ENCODE data around the gene DNASE1L3.
"Not testable (repeated sequence)": the region's sequence is repeated elsewhere in the genome, so short reads cannot be mapped to it uniquely, and the experiment has no call there.

Gene DNASE1L3

DNA sequence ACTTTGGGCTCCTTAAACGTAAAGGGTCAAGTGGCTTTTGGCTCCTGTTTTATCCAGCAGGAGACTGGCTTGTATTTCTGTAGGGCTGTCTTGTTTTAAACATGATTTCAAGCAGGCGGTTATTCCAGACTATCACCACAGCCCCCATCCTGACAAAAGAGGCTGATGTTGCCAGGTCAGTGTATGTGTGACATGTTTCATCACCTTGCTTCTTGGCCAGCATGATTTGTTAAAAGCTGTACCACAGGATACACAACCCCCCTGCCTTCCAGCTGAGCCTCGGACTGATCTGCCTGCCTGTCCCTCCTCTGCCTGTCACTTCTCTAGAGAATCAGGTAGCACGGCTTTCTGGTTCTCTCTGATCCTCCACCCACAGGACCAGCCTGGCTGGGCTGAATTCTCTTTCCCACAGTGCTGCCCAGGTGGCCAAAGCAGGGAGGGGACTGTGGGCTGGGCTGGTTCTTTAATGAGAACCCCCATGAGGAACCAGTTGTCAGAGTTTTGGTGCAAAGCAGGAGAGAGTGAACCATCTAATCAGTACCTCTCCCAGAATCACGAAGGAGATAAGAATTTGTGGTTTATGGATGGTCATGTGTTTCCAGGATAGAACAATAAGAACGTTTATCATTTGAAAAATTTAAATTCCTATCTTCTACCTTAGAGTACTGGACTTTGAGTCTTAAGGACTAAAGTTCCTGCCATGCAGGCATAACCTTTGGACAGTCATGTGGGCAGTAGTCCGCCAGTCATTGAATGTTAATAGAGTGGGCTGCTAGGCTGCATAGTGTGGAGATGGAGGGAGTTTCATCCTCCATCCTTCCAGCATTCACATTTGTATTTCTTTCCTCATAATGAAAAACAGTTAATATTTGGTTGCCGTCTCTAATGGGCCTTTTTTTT is 35.6 kb upstream of the DNASE1L3 start:
- peak overlapping the region in 1 of 5 donors; percentile 30 for H3K9ac ChIP-seq (ENCODE audit: low read length in 5 of 5)

GRCh38 chr3:58243976-58244585 is 33.3 kb upstream of the DNASE1L3 start:
- H3K36me3 ChIP-seq (ENCODE audit: control insufficient read depth in 5 of 5, insufficient read depth in 5 of 5, low read length in 5 of 5): no peaks in the 10 kb centered on the region
- no peak overlapping the region for H3K9ac ChIP-seq (ENCODE audit: low read length in 5 of 5)
- no peak overlapping the region for H3K27ac ChIP-seq (ENCODE audit: low read depth, low read length)
- no peaks in the 10 kb centered on the region for H3K27me3 ChIP-seq (ENCODE audit: control insufficient read depth in 5 of 5, insufficient read depth in 4 of 5, low read length in 5 of 5)
- H3K9me3 ChIP-seq (ENCODE audit: control insufficient read depth in 5 of 5, low read length in 5 of 5): no peaks in the 10 kb centered on the region
- peaks cover 0 to 19% (median 3%) of the 10 kb centered on the region in 5 donors for H3K4me1 ChIP-seq (ENCODE audit: control insufficient read depth in 5 of 5, insufficient read depth in 5 of 5, low read length in 5 of 5)
- H3K4me3 ChIP-seq (ENCODE audit: low read depth in 1 of 5, low read length in 5 of 5): no peak overlapping the region

More for the DNA sequence above, 35.6 kb upstream of the DNASE1L3 start:
- no peaks in the 10 kb centered on the region for H3K27me3 ChIP-seq (ENCODE audit: control insufficient read depth in 5 of 5, insufficient read depth in 4 of 5, low read length in 5 of 5)
- no peaks in the 10 kb centered on the region for H3K9me3 ChIP-seq (ENCODE audit: control insufficient read depth in 5 of 5, low read length in 5 of 5)
- no peak overlapping the region for H3K27ac ChIP-seq (ENCODE audit: low read depth, low read length)
- peaks cover 0 to 20% (median 11%) of the 10 kb centered on the region in 5 donors for H3K4me1 ChIP-seq (ENCODE audit: control insufficient read depth in 5 of 5, insufficient read depth in 5 of 5, low read length in 5 of 5)
- peaks cover 0 to under 1% (median 0%) of the 10 kb centered on the region in 5 donors for H3K36me3 ChIP-seq (ENCODE audit: control insufficient read depth in 5 of 5, insufficient read depth in 5 of 5, low read length in 5 of 5)
- no peak overlapping the region for H3K4me3 ChIP-seq (ENCODE audit: low read depth in 1 of 5, low read length in 5 of 5)

DNA sequence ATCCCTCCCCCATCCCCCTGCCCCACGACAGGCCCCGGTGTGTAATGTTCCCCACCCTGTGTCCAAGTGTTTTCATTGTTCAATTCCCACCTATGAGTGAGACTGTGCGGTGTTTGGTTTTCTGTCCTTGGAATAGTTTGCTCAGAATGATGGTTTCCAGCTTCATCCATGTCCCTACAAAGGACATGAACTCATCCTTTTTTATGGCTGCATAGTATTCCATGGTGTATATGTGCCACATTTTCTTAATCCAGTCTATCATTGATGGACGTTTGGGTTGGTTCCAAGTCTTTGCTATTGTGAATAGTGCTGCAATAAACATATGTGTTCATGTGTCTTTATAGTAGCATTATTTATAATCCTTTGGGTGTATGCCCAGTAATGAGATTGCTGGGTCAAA is 32.1 kb upstream of the DNASE1L3 start:
- H3K27ac ChIP-seq (ENCODE audit: low read depth, low read length); H3K36me3 ChIP-seq (ENCODE audit: control insufficient read depth in 5 of 5, insufficient read depth in 5 of 5, low read length in 5 of 5); H3K4me3 ChIP-seq (ENCODE audit: low read depth in 1 of 5, low read length in 5 of 5); H3K9ac ChIP-seq (ENCODE audit: low read length in 5 of 5); H3K9me3 ChIP-seq (ENCODE audit: control insufficient read depth in 5 of 5, low read length in 5 of 5); H3K27me3 ChIP-seq (ENCODE audit: control insufficient read depth in 5 of 5, insufficient read depth in 4 of 5, low read length in 5 of 5): not testable (repeated sequence)
- H3K4me1 ChIP-seq (ENCODE audit: control insufficient read depth in 5 of 5, insufficient read depth in 5 of 5, low read length in 5 of 5): peaks cover 0 to 25% (median 13%) of the 10 kb centered on the region in 5 donors

- no peak overlapping the region for H3K27ac ChIP-seq (ENCODE audit: low read depth, low read length)
- peaks cover 0 to 25% (median 14%) of the 10 kb centered on the region in 5 donors for H3K4me1 ChIP-seq (ENCODE audit: control insufficient read depth in 5 of 5, insufficient read depth in 5 of 5, low read length in 5 of 5)
- H3K9ac ChIP-seq (ENCODE audit: low read length in 5 of 5): no peak overlapping the region
Observed at GRCh38 chr3:58242340-58242739, 31.6 kb upstream of the DNASE1L3 start.

GRCh38 chr3:58241306-58242044 is 30.7 kb upstream of the DNASE1L3 start:
- Histone ChIP-seq H3K36me3 (ENCODE audit: control insufficient read depth in 5 of 5, insufficient read depth in 5 of 5, low read length in 5 of 5) (no peaks in the 10 kb centered on the region), H3K27me3 (ENCODE audit: control insufficient read depth in 5 of 5, insufficient read depth in 4 of 5, low read length in 5 of 5) (no peaks in the 10 kb centered on the region), H3K4me3 (ENCODE audit: low read depth in 1 of 5, low read length in 5 of 5) (no peak overlapping the region), H3K9ac (ENCODE audit: low read length in 5 of 5) (no peak overlapping the region), H3K4me1 (ENCODE audit: control insufficient read depth in 5 of 5, insufficient read depth in 5 of 5, low read length in 5 of 5) (peaks cover 0 to 33% (median 21%) of the 10 kb centered on the region in 5 donors), H3K27ac (ENCODE audit: low read depth, low read length) (no peak overlapping the region), H3K9me3 (ENCODE audit: control insufficient read depth in 5 of 5, low read length in 5 of 5) (no peaks in the 10 kb centered on the region)

More at GRCh38 chr3:58242340-58242739, 31.6 kb upstream of the DNASE1L3 start:
- H3K4me3 ChIP-seq (ENCODE audit: low read depth in 1 of 5, low read length in 5 of 5): no peak overlapping the region
- no peaks in the 10 kb centered on the region for H3K9me3 ChIP-seq (ENCODE audit: control insufficient read depth in 5 of 5, low read length in 5 of 5)
- no peaks in the 10 kb centered on the region for H3K27me3 ChIP-seq (ENCODE audit: control insufficient read depth in 5 of 5, insufficient read depth in 4 of 5, low read length in 5 of 5)
- no peaks in the 10 kb centered on the region for H3K36me3 ChIP-seq (ENCODE audit: control insufficient read depth in 5 of 5, insufficient read depth in 5 of 5, low read length in 5 of 5)

- H3K9me3 ChIP-seq (ENCODE audit: control insufficient read depth in 5 of 5, low read length in 5 of 5): no peaks in the 10 kb centered on the region
- no peaks in the 10 kb centered on the region for H3K27me3 ChIP-seq (ENCODE audit: control insufficient read depth in 5 of 5, insufficient read depth in 4 of 5, low read length in 5 of 5)
- H3K4me1 ChIP-seq (ENCODE audit: control insufficient read depth in 5 of 5, insufficient read depth in 5 of 5, low read length in 5 of 5): peaks cover 0 to 36% (median 23%) of the 10 kb centered on the region in 5 donors
- H3K27ac ChIP-seq (ENCODE audit: low read depth, low read length): peak overlapping the region; percentile 62
- H3K9ac ChIP-seq (ENCODE audit: low read length in 5 of 5): peak overlapping the region in 2 of 5 donors; percentile 79 to 81
- no peaks in the 10 kb centered on the region for H3K36me3 ChIP-seq (ENCODE audit: control insufficient read depth in 5 of 5, insufficient read depth in 5 of 5, low read length in 5 of 5)
- peak overlapping the region; percentile 63 to 95 (median 89) for H3K4me3 ChIP-seq (ENCODE audit: low read depth in 1 of 5, low read length in 5 of 5)
Observed at GRCh38 chr3:58238830-58239229, 28.1 kb upstream of the DNASE1L3 start.

GRCh38 chr3:58237941-58238681 is 27.3 kb upstream of the DNASE1L3 start:
- H3K4me1 ChIP-seq (ENCODE audit: control insufficient read depth in 5 of 5, insufficient read depth in 5 of 5, low read length in 5 of 5): peaks cover 0 to 34% (median 23%) of the 10 kb centered on the region in 5 donors

DNA sequence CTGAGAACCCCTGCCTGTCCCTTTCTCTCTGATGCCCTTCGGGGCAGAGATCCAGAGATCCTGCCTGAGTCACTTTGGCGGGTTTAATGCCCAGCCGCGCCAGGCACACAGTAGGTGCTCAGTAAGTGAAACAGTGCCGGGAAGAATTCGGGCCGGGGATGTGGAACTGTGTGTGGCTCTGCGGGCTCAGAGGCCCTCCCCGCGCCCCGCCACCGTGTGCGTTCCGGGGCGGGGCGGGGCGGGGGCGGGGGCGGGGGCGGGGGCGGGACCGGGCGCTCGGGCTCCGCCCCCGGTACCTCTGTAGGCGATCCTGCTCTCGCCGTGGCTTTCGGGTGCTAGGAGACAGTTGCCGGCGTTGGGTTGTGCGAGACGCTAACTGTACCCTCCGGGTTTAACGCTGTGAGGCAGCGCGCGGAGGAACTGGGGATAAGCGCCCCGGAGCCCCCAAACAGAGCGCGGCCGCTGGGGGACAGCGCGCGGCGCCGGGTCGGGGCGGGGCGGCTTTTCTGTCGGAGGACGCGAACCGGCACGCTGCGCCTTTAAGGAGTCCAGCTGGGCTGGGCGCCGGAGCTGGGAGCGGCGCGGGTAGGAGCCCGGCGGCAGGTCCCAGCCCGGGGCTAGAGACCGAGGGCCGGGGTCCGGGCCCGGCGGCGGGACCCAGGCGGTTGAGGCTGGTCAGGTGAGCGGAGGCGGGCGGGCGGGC is 26.6 kb upstream of the DNASE1L3 start, which contains the start of gene ABHD6:
TSS of gene ABHD6 (plus strand) at position 555 of the 703 bp plus-strand sequence. CDS start 18,795 bp downstream, outside the sequence.
- H3K27ac ChIP-seq (ENCODE audit: low read depth, low read length): peak within 1 kb of the TSS; percentile 62
- peak within 1 kb of the TSS; percentile 75 to 97 (median 92) for H3K4me3 ChIP-seq (ENCODE audit: low read depth in 1 of 5, low read length in 5 of 5)
- peak within 1 kb of the TSS; percentile 16 to 89 (median 70) for H3K9ac ChIP-seq (ENCODE audit: low read length in 5 of 5)
- no peaks in the 10 kb centered on the region for H3K27me3 ChIP-seq (ENCODE audit: control insufficient read depth in 5 of 5, insufficient read depth in 4 of 5, low read length in 5 of 5)
- peaks cover 0 to 34% (median 23%) of the 10 kb centered on the region in 5 donors for H3K4me1 ChIP-seq (ENCODE audit: control insufficient read depth in 5 of 5, insufficient read depth in 5 of 5, low read length in 5 of 5)
- H3K36me3 ChIP-seq (ENCODE audit: control insufficient read depth in 5 of 5, insufficient read depth in 5 of 5, low read length in 5 of 5): no peaks in the 10 kb centered on the region
- H3K9me3 ChIP-seq (ENCODE audit: control insufficient read depth in 5 of 5, low read length in 5 of 5): no peaks in the 10 kb centered on the region

More at GRCh38 chr3:58237941-58238681, 27.3 kb upstream of the DNASE1L3 start:
- H3K9me3 ChIP-seq (ENCODE audit: control insufficient read depth in 5 of 5, low read length in 5 of 5): no peaks in the 10 kb centered on the region
- no peaks in the 10 kb centered on the region for H3K27me3 ChIP-seq (ENCODE audit: control insufficient read depth in 5 of 5, insufficient read depth in 4 of 5, low read length in 5 of 5)
- peak overlapping the region; percentile 62 for H3K27ac ChIP-seq (ENCODE audit: low read depth, low read length)
- H3K36me3 ChIP-seq (ENCODE audit: control insufficient read depth in 5 of 5, insufficient read depth in 5 of 5, low read length in 5 of 5): no peaks in the 10 kb centered on the region
- peak overlapping the region in 4 of 5 donors; percentile 66 to 81 (median 74) for H3K9ac ChIP-seq (ENCODE audit: low read length in 5 of 5)
- H3K4me3 ChIP-seq (ENCODE audit: low read depth in 1 of 5, low read length in 5 of 5): peak overlapping the region; percentile 63 to 95 (median 89)
